Neural crest cell (in vitro differentiated cells): ENCODE measurements around the gene ATP12A. TPM values are rescaled to one million over a fixed set of nuclear protein-coding genes. Genes with fewer than 3 reads are reported as not detected.

Source experiments
- DNase-seq: peaks from one replicate; pipeline ENCODE4 v3.0.0; 2021; ENCODE audit warnings: low read depth, mixed read lengths, low spot score
- H3K27ac Mint-ChIP-seq: one replicate; pipeline ENCODE4 v1.8.0; 2021; ENCODE audit warnings: mild to moderate bottlenecking, mixed read lengths; ENCODE audit not compliant: unreplicated experiment
- H3K27me3 Mint-ChIP-seq: 2 replicates; pipeline ENCODE4 v1.8.0; 2021; ENCODE audit warnings: low read depth, mild to moderate bottlenecking, mixed read lengths
- H3K36me3 Mint-ChIP-seq: 2 replicates; pipeline ENCODE4 v1.8.0; 2021; ENCODE audit warnings: low read depth, mild to moderate bottlenecking, mixed read lengths
- H3K4me1 Mint-ChIP-seq: 2 replicates; pipeline ENCODE4 v1.8.0; 2021; ENCODE audit warnings: mixed read lengths
- H3K4me3 Mint-ChIP-seq: one replicate; pipeline ENCODE4 v1.8.0; 2021; ENCODE audit warnings: mild to moderate bottlenecking, mixed read lengths
- H3K9me3 Mint-ChIP-seq: 2 replicates; pipeline ENCODE4 v1.8.0; 2021; ENCODE audit warnings: mixed read lengths
- CTCF ChIP-seq: fragments of 200-600 bp; sonication (generic); conservative IDR thresholded peaks from 2 replicates; pipeline ENCODE4 v1.5.0; 2021; ENCODE audit warnings: antibody characterized with exemption, mild to moderate bottlenecking
- total RNA-seq: library from RNA; stranded (reverse); gene quantifications from 2 replicates; pipeline ENCODE4 v1.2.1, GENCODE V29; 2021

Gene ATP12A
- total RNA-seq, 1 donor from 2014 or later = 0.12 TPM

- no peak for DNase-seq
- Mint-ChIP-seq H3K27me3 (peaks cover 4% of the 10 kb centered on the region), H3K27ac (no peak overlapping the region), H3K4me1 (no peaks in the 10 kb centered on the region), H3K36me3 (no peaks in the 10 kb centered on the region), H3K4me3 (no peak overlapping the region), H3K9me3 (no peaks in the 10 kb centered on the region)
- TF ChIP-seq CTCF = no peak
Observed at GRCh38 chr13:24663089-24663395, 17.2 kb upstream of the ATP12A start.

- Mint-ChIP-seq H3K4me3 (no peak overlapping the region), H3K9me3 (no peaks in the 10 kb centered on the region), H3K36me3 (no peaks in the 10 kb centered on the region), H3K27me3 (peaks cover 4% of the 10 kb centered on the region), H3K27ac (no peak overlapping the region), H3K4me1 (no peaks in the 10 kb centered on the region)
- DNase-seq = no peak
- TF ChIP-seq CTCF = no peak
Observed at GRCh38 chr13:24663586-24663985, 16.6 kb upstream of the ATP12A start.

GRCh38 chr13:24664726-24665409 lies 15.3 kb upstream of the ATP12A start:
- no peak for TF ChIP-seq CTCF
- Mint-ChIP-seq H3K9me3 (no peaks in the 10 kb centered on the region), H3K4me1 (no peaks in the 10 kb centered on the region), H3K27ac (no peak overlapping the region), H3K36me3 (no peaks in the 10 kb centered on the region), H3K27me3 (peaks cover 4% of the 10 kb centered on the region), H3K4me3 (no peak overlapping the region)
- DNase-seq = no peak

GRCh38 chr13:24668511-24668910 lies 11.7 kb upstream of the ATP12A start:
- TF ChIP-seq CTCF = no peak
- Mint-ChIP-seq H3K4me1 (peaks cover 16% of the 10 kb centered on the region), H3K9me3 (no peaks in the 10 kb centered on the region), H3K27ac (no peak overlapping the region), H3K27me3 (no peaks in the 10 kb centered on the region), H3K4me3 (no peak overlapping the region), H3K36me3 (no peaks in the 10 kb centered on the region)
- DNase-seq = no peak

GRCh38 chr13:24668955-24669582 lies 11.1 kb upstream of the ATP12A start:
- Mint-ChIP-seq H3K27ac (no peak overlapping the region), H3K9me3 (no peaks in the 10 kb centered on the region), H3K4me3 (no peak overlapping the region), H3K36me3 (no peaks in the 10 kb centered on the region), H3K4me1 (peaks cover 16% of the 10 kb centered on the region), H3K27me3 (no peaks in the 10 kb centered on the region)
- no peak for TF ChIP-seq CTCF
- DNase-seq = no peak
